Upper lobe of right lung (tissue), 1 donor: ENCODE measurements around the gene PARD3. TPM values are rescaled to one million over a fixed set of nuclear protein-coding genes. Genes with fewer than 3 reads are reported as not detected.
A peak's percentile ranks its signal among the peaks of the same experiment; 100 is the strongest.

Source experiments
- ATAC-seq: fragments of 200-7000 bp; cut with Tn5 transposase; one replicate; pipeline ENCODE4 v1.9.1; 2020; ENCODE audit warnings: mild to moderate bottlenecking, moderate library complexity
- DNase-seq: peaks from one replicate; pipeline ENCODE4 v3.0.0-alpha.2; 2020
- H3K27ac ChIP-seq: fragments of 200-600 bp; one replicate; pipeline ENCODE4 v1.8.0; 2022
- H3K27me3 ChIP-seq: fragments of 200-600 bp; one replicate; pipeline ENCODE4 v1.8.0; 2022; ENCODE audit warnings: mild to moderate bottlenecking
- H3K36me3 ChIP-seq: fragments of 200-600 bp; one replicate; pipeline ENCODE4 v1.8.0; 2022
- H3K4me1 ChIP-seq: fragments of 200-600 bp; one replicate; pipeline ENCODE4 v1.8.0; 2022
- H3K4me3 ChIP-seq: fragments of 200-600 bp; one replicate; pipeline ENCODE4 v1.8.0; 2022; ENCODE audit warnings: mild to moderate bottlenecking
- H3K9me3 ChIP-seq: fragments of 200-600 bp; one replicate; pipeline ENCODE4 v1.8.0; 2022
- intact Hi-C: fragments of 100-400 bp; cut with DNase I; formaldehyde crosslinking; loops from one replicate; pipeline ENCODE4 v1.11.0; 2022
- total RNA-seq: library from RNA; stranded (reverse); fragmentation: NEBNext Ultra II Directional; extraction: Animal tissue kit (Norgen Biotek cat#: 25700); gene quantifications from one replicate; pipeline ENCODE4 v1.2.1, GENCODE V29; 2021
- TF ChIP-seq, protein P1 (sequence below): fragments of 200-600 bp; IDR thresholded peaks from one replicate; pipeline ENCODE4 v1.8.0; 2022; ENCODE audit warnings: antibody characterized with exemption
- donor health status: DM: no; HTN: yes; CAD: no; lungs with severe emphysema.

PARD3 gene
- total RNA-seq, 1 donor from 2014 or later, result 38.5 TPM

DNA sequence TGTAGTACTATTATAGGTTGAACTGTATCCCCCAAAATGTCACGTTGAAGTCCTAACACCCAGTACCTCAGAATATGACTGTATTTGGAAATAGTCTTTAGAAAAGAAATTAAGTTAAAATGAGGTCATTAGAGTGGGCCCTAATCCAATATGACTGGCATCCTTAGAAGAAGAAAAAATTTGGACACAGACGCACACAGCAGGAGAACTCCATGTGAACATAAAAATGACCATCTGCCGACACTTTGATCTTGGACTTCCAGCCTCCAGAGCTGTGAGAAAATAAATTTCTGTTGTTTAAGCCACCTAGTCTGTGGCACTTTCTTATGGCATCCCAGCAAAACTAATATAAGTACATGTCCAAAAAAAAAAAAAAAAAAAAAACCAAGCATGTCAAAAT, 225.8 kb downstream of the PARD3 start:
- DNase-seq (no peak), ATAC-seq (no peak)
- Histone ChIP-seq H3K27ac (no peak overlapping the region), H3K9me3 (no peaks in the 10 kb centered on the region), H3K4me3 (no peak overlapping the region), H3K4me1 (peaks cover 2% of the 10 kb centered on the region), H3K36me3 (no peaks in the 10 kb centered on the region), H3K27me3 (no peaks in the 10 kb centered on the region)
- TF ChIP-seq, protein P1, sequence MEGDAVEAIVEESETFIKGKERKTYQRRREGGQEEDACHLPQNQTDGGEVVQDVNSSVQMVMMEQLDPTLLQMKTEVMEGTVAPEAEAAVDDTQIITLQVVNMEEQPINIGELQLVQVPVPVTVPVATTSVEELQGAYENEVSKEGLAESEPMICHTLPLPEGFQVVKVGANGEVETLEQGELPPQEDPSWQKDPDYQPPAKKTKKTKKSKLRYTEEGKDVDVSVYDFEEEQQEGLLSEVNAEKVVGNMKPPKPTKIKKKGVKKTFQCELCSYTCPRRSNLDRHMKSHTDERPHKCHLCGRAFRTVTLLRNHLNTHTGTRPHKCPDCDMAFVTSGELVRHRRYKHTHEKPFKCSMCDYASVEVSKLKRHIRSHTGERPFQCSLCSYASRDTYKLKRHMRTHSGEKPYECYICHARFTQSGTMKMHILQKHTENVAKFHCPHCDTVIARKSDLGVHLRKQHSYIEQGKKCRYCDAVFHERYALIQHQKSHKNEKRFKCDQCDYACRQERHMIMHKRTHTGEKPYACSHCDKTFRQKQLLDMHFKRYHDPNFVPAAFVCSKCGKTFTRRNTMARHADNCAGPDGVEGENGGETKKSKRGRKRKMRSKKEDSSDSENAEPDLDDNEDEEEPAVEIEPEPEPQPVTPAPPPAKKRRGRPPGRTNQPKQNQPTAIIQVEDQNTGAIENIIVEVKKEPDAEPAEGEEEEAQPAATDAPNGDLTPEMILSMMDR, result no peak
- intact Hi-C loops, result no loop called here

DNA sequence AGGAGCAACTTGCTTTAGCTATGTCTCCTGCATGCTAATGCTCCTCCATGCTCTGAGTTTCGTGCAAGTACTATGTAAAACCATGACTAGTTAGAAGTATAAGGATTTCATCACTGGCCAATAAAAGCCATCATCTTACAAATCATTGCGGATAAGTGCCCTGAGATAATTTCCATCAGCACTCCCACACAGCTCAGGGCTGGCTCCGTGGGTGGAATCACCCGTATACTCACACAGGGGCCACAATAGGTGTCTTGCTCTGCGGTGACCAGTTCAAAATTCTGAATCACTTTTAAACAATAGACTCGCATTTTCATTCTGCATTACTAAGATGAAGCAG, 227.4 kb downstream of the PARD3 start:
- H3K27me3 ChIP-seq, result no peaks in the 10 kb centered on the region
- intact Hi-C loops, result no loop called here
- H3K9me3 ChIP-seq, result no peaks in the 10 kb centered on the region
- H3K4me1 ChIP-seq, result peaks cover 8% of the 10 kb centered on the region
- TF ChIP-seq, protein P1, result no peak
- ATAC-seq (no peak), DNase-seq (no peak)
- H3K36me3 ChIP-seq, result no peaks in the 10 kb centered on the region
- H3K27ac ChIP-seq, result no peak overlapping the region
- no peak overlapping the region for H3K4me3 ChIP-seq

DNA sequence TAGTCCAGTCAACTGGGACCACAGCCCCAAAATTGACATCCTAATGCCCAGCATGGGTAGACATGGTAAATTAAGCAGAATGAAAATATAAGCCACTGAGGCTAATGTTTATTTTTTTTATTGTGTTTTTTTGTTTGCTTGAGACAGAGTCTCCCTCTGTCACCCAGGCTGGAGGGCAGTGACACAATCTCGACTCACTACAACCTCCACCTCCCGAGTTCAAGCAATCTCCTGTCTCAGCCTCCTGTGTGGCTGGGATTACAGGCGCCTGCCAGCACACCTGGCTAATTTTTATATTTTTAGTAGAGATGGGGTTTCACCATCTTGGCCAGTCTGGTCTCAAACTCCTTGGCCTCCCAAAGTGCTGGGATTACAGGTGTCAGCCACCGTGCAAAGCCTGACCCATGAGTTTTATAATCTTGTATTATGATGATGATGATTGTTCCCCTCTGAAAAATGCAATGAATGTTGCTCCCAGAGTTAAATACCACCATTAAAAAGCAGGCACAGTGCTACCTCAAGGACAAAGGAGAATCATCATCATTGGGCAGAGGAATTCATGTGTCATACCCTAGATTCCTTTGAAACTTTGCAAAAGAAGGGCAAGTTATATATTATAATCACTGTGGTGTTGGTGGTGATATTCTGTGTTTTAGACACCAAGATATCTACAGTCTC, 228.0 kb downstream of the PARD3 start:
- no peaks in the 10 kb centered on the region for H3K27me3 ChIP-seq
- no peaks in the 10 kb centered on the region for H3K9me3 ChIP-seq
- TF ChIP-seq, protein P1, result no peak
- no peak overlapping the region for H3K27ac ChIP-seq
- intact Hi-C loops, result no loop called here
- peaks cover 8% of the 10 kb centered on the region for H3K4me1 ChIP-seq
- ATAC-seq (no peak), DNase-seq (no peak)
- H3K4me3 ChIP-seq, result no peak overlapping the region
- no peaks in the 10 kb centered on the region for H3K36me3 ChIP-seq

DNA sequence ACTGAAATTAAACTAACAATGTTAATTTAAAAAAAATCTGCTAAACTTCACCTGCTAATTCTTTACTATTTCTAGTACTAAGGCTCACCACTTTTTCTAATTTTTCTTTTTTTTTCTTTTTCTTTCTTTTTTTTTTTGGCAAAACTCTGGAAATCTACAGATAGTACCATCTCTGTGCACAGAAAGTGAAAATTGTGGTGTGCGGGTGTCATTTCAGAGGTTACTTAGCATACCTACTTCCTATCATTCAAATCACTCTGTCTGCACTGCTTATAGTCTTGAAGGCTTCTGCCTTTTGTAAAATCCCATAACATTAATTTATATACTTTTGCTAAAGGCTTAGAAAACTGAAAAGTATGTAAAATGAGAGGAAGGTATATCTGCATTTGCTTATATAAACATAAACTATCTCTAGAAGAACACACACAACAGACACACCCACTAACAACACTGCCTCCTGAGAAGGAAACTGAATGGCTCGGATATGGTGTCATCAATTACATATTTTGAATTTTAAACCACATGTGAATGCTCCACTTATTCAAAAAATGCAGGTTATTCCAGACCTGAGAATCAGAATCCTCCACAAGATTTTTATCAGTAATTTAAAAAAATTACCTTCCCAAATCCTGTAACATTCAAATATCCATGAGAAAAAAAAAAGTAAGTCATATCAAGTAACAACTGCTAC, 229.5 kb downstream of the PARD3 start:
- Histone ChIP-seq H3K4me3 (no peak overlapping the region), H3K27ac (no peak overlapping the region), H3K27me3 (no peaks in the 10 kb centered on the region), H3K4me1 (peaks cover 8% of the 10 kb centered on the region), H3K9me3 (no peaks in the 10 kb centered on the region), H3K36me3 (no peaks in the 10 kb centered on the region)
- TF ChIP-seq, protein P1, result no peak
- ATAC-seq (no peak), DNase-seq (no peak)
- intact Hi-C loops, result no loop called here

DNA sequence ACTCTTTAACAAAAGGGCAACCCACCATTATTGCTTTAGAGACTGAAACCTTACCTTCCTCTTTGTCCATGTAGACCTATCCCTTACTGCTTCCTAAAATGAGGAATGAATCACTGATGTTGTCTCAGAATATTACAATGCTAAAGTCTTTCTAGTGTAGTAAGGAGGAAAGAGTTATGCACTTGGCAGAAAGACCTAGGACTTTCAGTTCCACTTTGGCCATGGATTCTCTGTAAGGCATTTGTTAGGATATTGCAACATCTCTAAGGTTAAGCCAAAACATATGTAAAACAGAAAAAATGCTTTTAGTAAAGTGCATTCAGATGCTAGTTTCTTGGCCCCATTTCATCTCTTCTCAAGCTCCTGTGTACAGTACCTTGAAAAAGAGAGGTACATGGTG, 230.9 kb downstream of the PARD3 start:
- peak; percentile 69 for ATAC-seq
- no peak overlapping the region for H3K27ac ChIP-seq
- no peak overlapping the region for H3K4me3 ChIP-seq
- TF ChIP-seq, protein P1, result no peak
- no peaks in the 10 kb centered on the region for H3K27me3 ChIP-seq
- DNase-seq, result no peak
- H3K9me3 ChIP-seq, result no peaks in the 10 kb centered on the region
- H3K4me1 ChIP-seq, result peaks cover 8% of the 10 kb centered on the region
- intact Hi-C loops, result no loop called here
- no peaks in the 10 kb centered on the region for H3K36me3 ChIP-seq
